Mesenchymal stem cell (in vitro differentiated cells and primary cell): ENCODE results near the gene FOXA3.
"Not testable (repeated sequence)": the region's sequence is repeated elsewhere in the genome, so short reads cannot be mapped to it uniquely, and the experiment has no call there.

Experiments used
- DNase-seq: peaks from one replicate; pipeline ENCODE4 v3.0.0-alpha.2; 2013
- H2AFZ ChIP-seq: one replicate; pipeline ENCODE4 v1.6.1; 2013; ENCODE audit warnings: low read depth, mild to moderate bottlenecking, control low read depth, inconsistent platforms, low read length, moderate library complexity
- H2AK5ac ChIP-seq: 2 replicates; pipeline ENCODE4 v1.6.1; 2013; ENCODE audit warnings: low read length, moderate library complexity, mild to moderate bottlenecking, inconsistent platforms; ENCODE audit not compliant: severe bottlenecking
- H2BK120ac ChIP-seq: one replicate; pipeline ENCODE4 v1.6.1; 2013; ENCODE audit warnings: low read depth, mild to moderate bottlenecking, inconsistent platforms, low read length, moderate library complexity
- H2BK12ac ChIP-seq, 2 experiments: one replicate each; pipeline ENCODE4 v1.6.1; 2013; ENCODE audit warnings: inconsistent platforms in 2 of 2, low read length in 2 of 2, mild to moderate bottlenecking in 2 of 2, moderate library complexity in 2 of 2, control low read depth in 1 of 2
- H2BK15ac ChIP-seq: one replicate; pipeline ENCODE4 v1.6.1; 2013; ENCODE audit warnings: mild to moderate bottlenecking, low read depth, inconsistent platforms; ENCODE audit not compliant: poor library complexity, severe bottlenecking
- H2BK5ac ChIP-seq: 2 replicates; pipeline ENCODE4 v1.6.1; 2013; ENCODE audit warnings: low read depth, mild to moderate bottlenecking, low read length, control low read depth, inconsistent platforms; ENCODE audit not compliant: poor library complexity, severe bottlenecking
- H3K14ac ChIP-seq, 2 experiments: one replicate each; pipeline ENCODE4 v1.6.1; 2013; ENCODE audit warnings: inconsistent platforms in 2 of 2, low read length in 2 of 2, control low read depth in 1 of 2, mild to moderate bottlenecking in 1 of 2, moderate library complexity in 1 of 2
- H3K18ac ChIP-seq, 2 experiments: one replicate each; pipeline ENCODE4 v1.6.1; 2013; ENCODE audit warnings: inconsistent platforms in 2 of 2, low read length in 2 of 2, control low read depth in 1 of 2, low read depth in 1 of 2, mild to moderate bottlenecking in 1 of 2
- H3K23ac ChIP-seq, 2 experiments: one replicate each; pipeline ENCODE4 v1.6.1; 2013; ENCODE audit warnings: inconsistent platforms in 2 of 2, low read length in 2 of 2, mild to moderate bottlenecking in 2 of 2, moderate library complexity in 2 of 2, control low read depth in 1 of 2
- H3K27ac ChIP-seq: 2 replicates; pipeline ENCODE4 v1.5.1; 2013; ENCODE audit warnings: mild to moderate bottlenecking, moderate library complexity, low read length, control low read depth, inconsistent platforms; ENCODE audit not compliant: poor library complexity, severe bottlenecking
- H3K27me3 ChIP-seq, 2 experiments: 2 replicates each; pipeline versions ENCODE4 v1.6.1 to v1.7.0; 2013; ENCODE audit warnings: low read length in 2 of 2, mild to moderate bottlenecking in 2 of 2, moderate library complexity in 2 of 2, control low read depth in 1 of 2, inconsistent platforms in 1 of 2; ENCODE audit not compliant: control insufficient read depth in 1 of 2, insufficient read depth in 1 of 2
- H3K36me3 ChIP-seq, 2 experiments: 2 replicates each; pipeline versions ENCODE4 v1.6.1 to v1.7.0; 2013; ENCODE audit warnings: low read length in 2 of 2, control low read depth in 1 of 2, inconsistent platforms in 1 of 2, low read depth in 1 of 2, mild to moderate bottlenecking in 1 of 2; ENCODE audit not compliant: insufficient read depth in 2 of 2, control insufficient read depth in 1 of 2
- H3K4ac ChIP-seq, 2 experiments: one replicate each; pipeline ENCODE4 v1.6.1; 2013; ENCODE audit warnings: inconsistent platforms in 2 of 2, low read length in 2 of 2, mild to moderate bottlenecking in 2 of 2, moderate library complexity in 2 of 2, control low read depth in 1 of 2, low read depth in 1 of 2
- H3K4me1 ChIP-seq: 2 replicates; pipeline ENCODE4 v1.6.1; 2013; ENCODE audit warnings: low read depth, low read length, control low read depth; ENCODE audit not compliant: control insufficient read depth, insufficient read depth
- H3K4me2 ChIP-seq: 2 replicates; pipeline ENCODE4 v1.6.1; 2013; ENCODE audit warnings: low read length, mild to moderate bottlenecking, inconsistent platforms; ENCODE audit not compliant: poor library complexity, severe bottlenecking
- H3K4me3 ChIP-seq, 2 experiments: 2 replicates each; pipeline versions ENCODE4 v1.5.1 to v1.7.0; 2013; ENCODE audit warnings: low read length in 2 of 2, mild to moderate bottlenecking in 2 of 2, control low read depth in 1 of 2, low read depth in 1 of 2; ENCODE audit not compliant: insufficient read depth in 1 of 2
- H3K79me1 ChIP-seq: replicated peaks from 2 replicates; pipeline ENCODE4 v1.6.1; 2013; ENCODE audit warnings: mild to moderate bottlenecking, control low read depth, low read length, inconsistent platforms; ENCODE audit not compliant: poor library complexity, severe bottlenecking
- H3K9ac ChIP-seq: 2 replicates; pipeline ENCODE4 v1.7.0; 2013; ENCODE audit warnings: mild to moderate bottlenecking, low read length, moderate library complexity
- H3K9me3 ChIP-seq: 2 replicates; pipeline ENCODE4 v1.7.0; 2013; ENCODE audit warnings: mild to moderate bottlenecking, low read length; ENCODE audit not compliant: control insufficient read depth
- H4K8ac ChIP-seq: one replicate; pipeline ENCODE4 v1.6.1; 2013; ENCODE audit warnings: inconsistent platforms, mild to moderate bottlenecking, low read length, moderate library complexity
- H4K91ac ChIP-seq: one replicate; pipeline ENCODE4 v1.6.1; 2013; ENCODE audit warnings: mild to moderate bottlenecking, low read length, inconsistent platforms
- WGBS: methylation state at CpG from one replicate; pipeline ENCODE4 v1.1.7; 2013; ENCODE audit warnings: mixed read lengths; 5-methylcytosine and 5-hydroxymethylcytosine counted together

Gene FOXA3

GRCh38 chr19:45867241-45867640 is 3.1 kb downstream of the FOXA3 start:
- H4K91ac ChIP-seq, H2BK5ac ChIP-seq, H3K18ac ChIP-seq, H3K4me2 ChIP-seq, H2BK120ac ChIP-seq, H3K4me3 ChIP-seq, H3K9ac ChIP-seq, H2BK15ac ChIP-seq, H2AK5ac ChIP-seq, H3K14ac ChIP-seq, DNase-seq, H3K36me3 ChIP-seq, H3K27ac ChIP-seq, H2BK12ac ChIP-seq, H3K4ac ChIP-seq, H4K8ac ChIP-seq, H3K4me1 ChIP-seq, H3K79me1 ChIP-seq, H3K23ac ChIP-seq, H2AFZ ChIP-seq, H3K9me3 ChIP-seq: not testable (repeated sequence)
- WGBS, result 87% methylated on average over 4 of the region's 4 CpGs
- H3K27me3 ChIP-seq, result peaks cover 33 to 46% of the 10 kb centered on the region in 2 experiments

- H3K79me1 ChIP-seq, result no peaks in the 10 kb centered on the region
- H2BK120ac ChIP-seq, result no peak overlapping the region
- H3K4ac ChIP-seq, result no peak overlapping the region
- H2AK5ac ChIP-seq, result no peak overlapping the region
- H2BK15ac ChIP-seq, result no peak overlapping the region
- no peak overlapping the region for H3K4me3 ChIP-seq
- H4K8ac ChIP-seq, result no peak overlapping the region
- H2AFZ ChIP-seq, result no peak overlapping the region
- WGBS, result 91% methylated on average over 4 of the region's 5 CpGs
- DNase-seq, result no peak
- H3K23ac ChIP-seq, result no peak overlapping the region
- H4K91ac ChIP-seq, result no peak overlapping the region
- H3K4me2 ChIP-seq, result no peak overlapping the region
- H3K27ac ChIP-seq, result no peak overlapping the region
- H3K27me3 ChIP-seq, result peaks cover 12 to 41% of the 10 kb centered on the region in 2 experiments
- no peak overlapping the region for H3K14ac ChIP-seq
- no peaks in the 10 kb centered on the region for H3K4me1 ChIP-seq
- H3K9ac ChIP-seq, result no peak overlapping the region
- H3K36me3 ChIP-seq, result no peaks in the 10 kb centered on the region
- H3K18ac ChIP-seq, result no peak overlapping the region
- no peaks in the 10 kb centered on the region for H3K9me3 ChIP-seq
- H2BK5ac ChIP-seq, result no peak overlapping the region
- H2BK12ac ChIP-seq, result no peak overlapping the region
Measured at GRCh38 chr19:45870798-45871197, 6.7 kb downstream of the FOXA3 start.

GRCh38 chr19:45872095-45872919 is 8.2 kb downstream of the FOXA3 start:
- Histone ChIP-seq H3K4me1 (peaks cover 11% of the 10 kb centered on the region), H3K23ac (no peak overlapping the region), H2BK12ac (no peak overlapping the region), H3K18ac (no peak overlapping the region), H3K4me2 (no peak overlapping the region), H2AFZ (no peak overlapping the region), H3K4ac (no peak overlapping the region), H3K4me3 (no peak overlapping the region), H3K79me1 (no peaks in the 10 kb centered on the region), H4K91ac (no peak overlapping the region), H3K9me3 (no peaks in the 10 kb centered on the region), H3K27me3 (peaks cover 0 to 36% of the 10 kb centered on the region in 2 experiments), H2AK5ac (no peak overlapping the region), H3K9ac (no peak overlapping the region), H2BK5ac (no peak overlapping the region), H4K8ac (no peak overlapping the region), H3K36me3 (no peaks in the 10 kb centered on the region), H2BK120ac (no peak overlapping the region), H2BK15ac (no peak overlapping the region), H3K14ac (no peak overlapping the region), H3K27ac (no peak overlapping the region)
- DNase-seq, result no peak
- 92% methylated on average over 29 of the region's 34 CpGs for WGBS

- Histone ChIP-seq H3K4me3 (no peak overlapping the region), H3K4me2 (no peak overlapping the region), H3K27ac (no peak overlapping the region), H4K8ac (no peak overlapping the region), H2AFZ (no peak overlapping the region), H2AK5ac (no peak overlapping the region), H3K27me3 (peaks cover 0 to 41% of the 10 kb centered on the region in 2 experiments), H3K9ac (no peak overlapping the region), H4K91ac (no peak overlapping the region), H3K23ac (no peak overlapping the region), H3K79me1 (no peaks in the 10 kb centered on the region), H3K4me1 (peaks cover 16% of the 10 kb centered on the region), H2BK120ac (no peak overlapping the region), H2BK15ac (no peak overlapping the region), H3K18ac (no peak overlapping the region), H3K9me3 (no peaks in the 10 kb centered on the region), H3K14ac (no peak overlapping the region), H3K4ac (no peak overlapping the region), H2BK12ac (no peak overlapping the region), H2BK5ac (no peak overlapping the region), H3K36me3 (no peaks in the 10 kb centered on the region)
- DNase-seq, result no peak
- 96% methylated on average over 6 of the region's 7 CpGs for WGBS
Measured at GRCh38 chr19:45873219-45873772, 9.2 kb downstream of the FOXA3 start.
